ENCODE data around the gene QSOX2. TPM values are rescaled to one million over a fixed set of nuclear protein-coding genes. Genes with fewer than 3 reads are reported as not detected.

Gene QSOX2
- total RNA-seq, 1 donor from 2014 or later: 16.8 TPM

GRCh38 chr9:136249877-136250559, 4.4 kb upstream of the QSOX2 start:
- H3K27ac Mint-ChIP-seq: no peak overlapping the region
- H3K36me3 Mint-ChIP-seq: no peaks in the 10 kb centered on the region
- H3K27me3 Mint-ChIP-seq (ENCODE audit: low read depth): peaks cover 12% of the 10 kb centered on the region
- DNase-seq (ENCODE audit: low spot score in 2 of 2, unreplicated experiment in 2 of 2): no peak
- TF ChIP-seq CTCF (IDR thresholded peaks at IDR 0.05; ENCODE audit: unreplicated experiment): no peak
- peaks cover 5% of the 10 kb centered on the region for H3K4me1 Mint-ChIP-seq
- H3K9me3 Mint-ChIP-seq: no peaks in the 10 kb centered on the region
- H3K4me3 Mint-ChIP-seq: no peak overlapping the region

- no peak for TF ChIP-seq CTCF (IDR thresholded peaks at IDR 0.05; ENCODE audit: unreplicated experiment)
- Mint-ChIP-seq H3K27ac (no peak overlapping the region), H3K9me3 (no peaks in the 10 kb centered on the region), H3K4me3 (no peak overlapping the region), H3K36me3 (no peaks in the 10 kb centered on the region), H3K27me3 (ENCODE audit: low read depth) (peaks cover 10% of the 10 kb centered on the region), H3K4me1 (peaks cover 13% of the 10 kb centered on the region)
- DNase-seq (ENCODE audit: low spot score in 2 of 2, unreplicated experiment in 2 of 2): no peak
Measured at GRCh38 chr9:136248951-136249876, 3.6 kb upstream of the QSOX2 start.

- H3K4me1 Mint-ChIP-seq: peaks cover 23% of the 10 kb centered on the region
- no peaks in the 10 kb centered on the region for H3K9me3 Mint-ChIP-seq
- no peak for TF ChIP-seq CTCF (IDR thresholded peaks at IDR 0.05; ENCODE audit: unreplicated experiment)
- no peak overlapping the region for H3K4me3 Mint-ChIP-seq
- no peaks in the 10 kb centered on the region for H3K36me3 Mint-ChIP-seq
- no peak overlapping the region for H3K27ac Mint-ChIP-seq
- peaks cover 10% of the 10 kb centered on the region for H3K27me3 Mint-ChIP-seq (ENCODE audit: low read depth)
- no peak for DNase-seq (ENCODE audit: low spot score in 2 of 2, unreplicated experiment in 2 of 2)
Measured at GRCh38 chr9:136247947-136248637, 2.5 kb upstream of the QSOX2 start.

- H3K27me3 Mint-ChIP-seq (ENCODE audit: low read depth): peaks cover 10% of the 10 kb centered on the region
- H3K9me3 Mint-ChIP-seq: no peaks in the 10 kb centered on the region
- H3K36me3 Mint-ChIP-seq: no peaks in the 10 kb centered on the region
- no peak for TF ChIP-seq CTCF (IDR thresholded peaks at IDR 0.05; ENCODE audit: unreplicated experiment)
- H3K4me1 Mint-ChIP-seq: peaks cover 27% of the 10 kb centered on the region
- H3K27ac Mint-ChIP-seq: no peak overlapping the region
- no peak overlapping the region for H3K4me3 Mint-ChIP-seq
- DNase-seq (ENCODE audit: low spot score in 2 of 2, unreplicated experiment in 2 of 2): no peak
Measured at GRCh38 chr9:136247551-136247916, 1.9 kb upstream of the QSOX2 start.

- H3K36me3 Mint-ChIP-seq: no peaks in the 10 kb centered on the region
- no peak for DNase-seq (ENCODE audit: low spot score in 2 of 2, unreplicated experiment in 2 of 2)
- H3K4me3 Mint-ChIP-seq: no peak overlapping the region
- no peak for TF ChIP-seq CTCF (IDR thresholded peaks at IDR 0.05; ENCODE audit: unreplicated experiment)
- H3K27ac Mint-ChIP-seq: peak overlapping the region; percentile 16
- peaks cover 27% of the 10 kb centered on the region for H3K4me1 Mint-ChIP-seq
- H3K9me3 Mint-ChIP-seq: no peaks in the 10 kb centered on the region
- H3K27me3 Mint-ChIP-seq (ENCODE audit: low read depth): peaks cover 10% of the 10 kb centered on the region
Measured at GRCh38 chr9:136246849-136247550, 1.4 kb upstream of the QSOX2 start.

All from mesothelial cell of epicardium (in vitro differentiated cells).